Measurements from ENCODE around the gene CARMIL1.

- TF ChIP-seq BHLHE40 (IDR thresholded peaks at IDR 0.05; ENCODE audit: borderline replicate concordance) = no peak
- no peak for TF ChIP-seq SP1 (IDR thresholded peaks at IDR 0.05)
- no peak for TF ChIP-seq ZNF384 (IDR thresholded peaks at IDR 0.05)
- TF ChIP-seq ELF4 (IDR thresholded peaks at IDR 0.05) = no peak
- TF ChIP-seq TARDBP (IDR thresholded peaks at IDR 0.05) = no peak
- TF ChIP-seq L3MBTL2 (conservative IDR thresholded peaks at IDR 0.05) = no peak
Measured at GRCh38 chr6:25297039-25297441, 17.9 kb downstream of the CARMIL1 start.

Data from HEK293T (cell line).